Pancreas (tissue), 10 donors: ENCODE results near the gene LENG8. TPM values are rescaled to one million over a fixed set of nuclear protein-coding genes. Genes with fewer than 3 reads are reported as not detected.

ENCODE experiments used
- ATAC-seq, 4 donors: fragments of 200-7000 bp; cut with Tn5 transposase; one replicate each; pipeline versions ENCODE4 v1.8.0 to v1.9.1; 2020; ENCODE audit warnings: mild to moderate bottlenecking in 4 of 4, moderate library complexity in 4 of 4
- DNase-seq, 6 donors: peaks; one replicate each; pipeline ENCODE4 v3.0.0-alpha.2; 2020
- FAIRE-seq: peaks from 2 replicates; lab custom pipeline; 2012; peaks lifted over from hg19 to GRCh38; lab: Jason Lieb, UNC
- H3K27ac ChIP-seq, 4 donors: fragments of 200-600 bp; sonication (generic); 1 replicate in 3 of 4; 2 replicates in 1 of 4; pipeline versions ENCODE4 v1.5.0 to v1.8.0; 2020
- H3K27me3 ChIP-seq, 4 donors: fragments of 200-600 bp; one replicate each; pipeline ENCODE4 v1.8.0; 2021
- H3K36me3 ChIP-seq, 3 donors: fragments of 200-600 bp; sonication (generic) in 1 of 3; one replicate each; pipeline versions ENCODE4 v1.5.0 to v1.8.0; 2020 to 2021
- H3K4me1 ChIP-seq, 3 donors: fragments of 200-600 bp; one replicate each; pipeline ENCODE4 v1.8.0; 2021
- H3K4me3 ChIP-seq, 4 donors: fragments of 200-600 bp; sonication (generic) in 2 of 4; one replicate each; pipeline versions ENCODE4 v1.5.0 to v1.8.0; 2020 to 2021
- H3K9me3 ChIP-seq, 4 donors: fragments of 200-600 bp; one replicate each; pipeline ENCODE4 v1.8.0; 2021
- WGBS, 2 donors: extraction: QIAGEN DNeasy Blood & Tissue Kit; methylation state at CpG; one replicate each; pipeline ENCODE4 v1.1.7; 2013; 5-methylcytosine and 5-hydroxymethylcytosine counted together
- intact Hi-C, 3 donors: fragments of 100-400 bp; cut with DNase I; formaldehyde crosslinking; loops; one replicate each; pipeline versions ENCODE4 v1.11.1 to v1.14.2; 2022
- polyA plus RNA-seq, 2 donors: library from polyadenylated mRNA; stranded (reverse); fragments of 200-250 nt; gene quantifications; one replicate each; pipeline ENCODE4 v1.2.3, GENCODE V29; 2013
- total RNA-seq, 6 donors: library from RNA; stranded (reverse); fragmentation: NEBNext Ultra II Directional in 4 of 6; extraction: Animal tissue kit (Norgen Biotek cat#: 25700) in 4 of 6; gene quantifications; one replicate each; pipeline versions ENCODE4 v1.2.1 to v1.2.4, GENCODE V29; 2021 to 2023
- TF ChIP-seq, protein P1 (sequence below), 4 donors: fragments of 200-600 bp; sonication (generic) in 3 of 4; IDR thresholded peaks; one replicate each; pipeline versions ENCODE4 v1.5.0 to v1.8.0; 2021; ENCODE audit warnings: antibody characterized with exemption in 4 of 4
- donor health status: healthy with polysubstance abuse.
- donor health status: DM: no; HTN: no; CAD: no; lungs with moderate emphysema.
- donor health status: DM: no; HTN: no; CAD: no.
- donor health status: control.
- donor health status: control.
- donor health status: Bipolar disorder and iron deficiency.
- donor health status: DM: yes; HTN: yes; CAD: no.
- donor health status: DM: no; HTN: no; CAD: no.
- donor health status: DM: no; HTN: no; CAD: no.
- donor health status: DM: yes; HTN: yes; CAD: no.

LENG8 gene
- total and polyA plus RNA-seq, 8 donors, result 64.8 to 657 (median 142) TPM

DNA sequence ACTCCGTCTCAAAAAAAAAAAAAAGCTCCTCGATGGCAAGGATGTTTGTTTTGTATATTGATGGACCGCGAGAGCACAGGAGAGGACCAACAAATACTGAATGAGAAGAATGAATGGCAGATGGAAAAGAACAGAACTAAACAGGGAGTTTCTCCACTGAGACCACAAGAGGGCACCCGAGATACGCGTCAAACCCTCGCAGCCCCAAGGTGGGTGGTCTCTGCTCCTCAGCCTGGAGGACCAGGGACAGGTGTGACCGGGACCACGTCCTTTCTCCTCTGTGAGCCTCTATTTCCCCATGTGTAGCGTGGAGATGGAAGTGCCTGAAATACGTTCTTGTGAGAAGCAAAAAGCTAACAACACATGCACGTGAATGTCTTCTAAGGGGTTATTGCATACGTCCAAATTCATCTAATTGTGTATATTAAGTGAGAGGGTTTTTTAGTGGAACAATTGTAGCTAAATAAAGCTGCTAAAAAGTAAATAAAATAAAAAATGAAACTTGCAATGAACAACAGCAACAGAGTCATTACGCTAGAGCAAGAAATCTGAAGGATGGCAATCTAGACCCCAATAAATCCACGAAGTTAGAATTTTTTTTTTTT is 32.4 kb downstream of the LENG8 start:
- no peaks in the 10 kb centered on the region for H3K36me3 ChIP-seq
- TF ChIP-seq, protein P1, sequence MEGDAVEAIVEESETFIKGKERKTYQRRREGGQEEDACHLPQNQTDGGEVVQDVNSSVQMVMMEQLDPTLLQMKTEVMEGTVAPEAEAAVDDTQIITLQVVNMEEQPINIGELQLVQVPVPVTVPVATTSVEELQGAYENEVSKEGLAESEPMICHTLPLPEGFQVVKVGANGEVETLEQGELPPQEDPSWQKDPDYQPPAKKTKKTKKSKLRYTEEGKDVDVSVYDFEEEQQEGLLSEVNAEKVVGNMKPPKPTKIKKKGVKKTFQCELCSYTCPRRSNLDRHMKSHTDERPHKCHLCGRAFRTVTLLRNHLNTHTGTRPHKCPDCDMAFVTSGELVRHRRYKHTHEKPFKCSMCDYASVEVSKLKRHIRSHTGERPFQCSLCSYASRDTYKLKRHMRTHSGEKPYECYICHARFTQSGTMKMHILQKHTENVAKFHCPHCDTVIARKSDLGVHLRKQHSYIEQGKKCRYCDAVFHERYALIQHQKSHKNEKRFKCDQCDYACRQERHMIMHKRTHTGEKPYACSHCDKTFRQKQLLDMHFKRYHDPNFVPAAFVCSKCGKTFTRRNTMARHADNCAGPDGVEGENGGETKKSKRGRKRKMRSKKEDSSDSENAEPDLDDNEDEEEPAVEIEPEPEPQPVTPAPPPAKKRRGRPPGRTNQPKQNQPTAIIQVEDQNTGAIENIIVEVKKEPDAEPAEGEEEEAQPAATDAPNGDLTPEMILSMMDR (IDR thresholded peaks at IDR 0.05), result peak; percentile 19 to 36 (median 26)
- H3K4me3 ChIP-seq, result no peak overlapping the region
- FAIRE-seq, result no peak
- H3K27ac ChIP-seq, result no peak overlapping the region
- peak; percentile 56 to 80 (median 66) for ATAC-seq
- peak in 1 of 6 donors; percentile 22 for DNase-seq
- H3K27me3 ChIP-seq, result no peaks in the 10 kb centered on the region
- intact Hi-C loops, result no loop called here
- WGBS, 2 donors, result 8 to 9% methylated on average over 16 of the region's 16 CpGs
- no peaks in the 10 kb centered on the region for H3K9me3 ChIP-seq
- no peaks in the 10 kb centered on the region for H3K4me1 ChIP-seq

DNA sequence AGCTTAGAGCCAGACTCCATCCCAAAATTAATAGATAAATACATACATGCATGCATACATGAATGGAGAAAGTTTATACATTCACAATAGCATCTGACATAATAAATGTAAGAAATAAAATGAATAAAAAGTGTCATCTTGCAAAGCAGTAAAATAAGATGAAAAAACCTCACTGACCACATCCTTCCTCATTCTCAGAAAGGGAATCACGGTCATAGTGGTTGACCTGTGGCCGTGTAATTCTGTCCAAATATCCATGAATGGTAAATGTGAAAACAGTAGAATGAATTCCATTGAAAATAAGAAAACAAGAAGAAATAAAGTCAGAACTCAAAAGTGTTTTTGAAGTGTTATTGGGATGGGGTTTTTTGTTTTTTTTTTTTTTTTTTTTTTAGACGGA is 33.9 kb downstream of the LENG8 start:
- no peak for FAIRE-seq
- intact Hi-C loops, result no loop called here
- no peaks in the 10 kb centered on the region for H3K4me1 ChIP-seq
- ATAC-seq, result no peak
- TF ChIP-seq, protein P1 (IDR thresholded peaks at IDR 0.05), result no peak
- no peak overlapping the region for H3K27ac ChIP-seq
- no peaks in the 10 kb centered on the region for H3K27me3 ChIP-seq
- WGBS, 2 donors, result 58 to 70% methylated on average over 3 of the region's 3 CpGs
- H3K9me3 ChIP-seq, result no peaks in the 10 kb centered on the region
- H3K4me3 ChIP-seq, result no peak overlapping the region
- no peaks in the 10 kb centered on the region for H3K36me3 ChIP-seq
- DNase-seq, result no peak

DNA sequence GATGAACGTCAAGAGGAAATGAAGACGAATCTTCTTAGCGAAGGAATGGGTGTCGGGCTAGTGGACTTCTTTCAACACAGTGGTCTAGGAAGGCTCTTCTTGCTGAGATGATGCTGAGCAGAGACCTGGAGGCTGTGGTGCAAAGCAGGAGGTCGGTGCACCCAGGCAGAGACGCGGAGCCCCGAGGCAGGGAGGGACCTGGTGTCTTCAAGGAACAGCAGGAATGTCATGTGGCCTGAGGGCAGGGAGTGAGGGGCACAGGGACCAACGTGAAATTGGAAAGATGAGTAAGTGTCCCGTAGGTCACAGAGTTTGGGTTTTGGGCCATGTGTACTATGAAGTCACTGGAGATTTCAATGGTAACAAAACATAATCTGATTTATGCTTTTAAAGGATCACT is 35.5 kb downstream of the LENG8 start:
- Histone ChIP-seq H3K4me3 (no peak overlapping the region), H3K36me3 (no peaks in the 10 kb centered on the region), H3K9me3 (no peaks in the 10 kb centered on the region), H3K27ac (no peak overlapping the region), H3K27me3 (no peaks in the 10 kb centered on the region), H3K4me1 (no peaks in the 10 kb centered on the region)
- WGBS, 2 donors, result 52 to 71% methylated on average over 10 of the region's 10 CpGs
- no peak for ATAC-seq
- FAIRE-seq, result no peak
- DNase-seq, result no peak
- TF ChIP-seq, protein P1 (IDR thresholded peaks at IDR 0.05), result no peak
- intact Hi-C loops, result no loop called here

DNA sequence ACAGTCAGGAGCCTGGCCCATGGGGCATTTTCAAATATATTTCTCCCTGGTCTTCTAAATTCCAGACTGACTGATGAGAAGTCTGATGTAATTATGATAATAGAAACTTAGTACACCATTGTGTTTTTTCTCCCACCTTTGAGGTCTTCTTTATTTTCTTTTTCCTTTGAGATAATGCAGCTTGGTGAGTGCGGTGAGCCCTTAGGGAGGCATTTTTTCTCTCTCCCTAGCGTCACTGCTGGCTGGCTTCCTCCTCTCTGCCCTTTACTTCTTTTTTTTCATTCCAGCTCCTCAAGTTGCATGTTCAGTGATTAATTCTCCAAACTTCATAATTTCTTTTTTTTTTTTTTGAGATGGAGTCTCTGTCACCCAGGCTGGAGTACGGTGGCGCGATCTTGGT is 36.9 kb downstream of the LENG8 start:
- Histone ChIP-seq H3K4me3 (no peak overlapping the region), H3K27me3 (no peaks in the 10 kb centered on the region), H3K9me3 (no peaks in the 10 kb centered on the region), H3K4me1 (no peaks in the 10 kb centered on the region), H3K36me3 (no peaks in the 10 kb centered on the region), H3K27ac (no peak overlapping the region)
- intact Hi-C loops, result no loop called here
- TF ChIP-seq, protein P1 (IDR thresholded peaks at IDR 0.05), result no peak
- ATAC-seq (no peak), DNase-seq (no peak), FAIRE-seq (no peak)
- 69 to 78% methylated on average over 5 of the region's 5 CpGs for WGBS, 2 donors

DNA sequence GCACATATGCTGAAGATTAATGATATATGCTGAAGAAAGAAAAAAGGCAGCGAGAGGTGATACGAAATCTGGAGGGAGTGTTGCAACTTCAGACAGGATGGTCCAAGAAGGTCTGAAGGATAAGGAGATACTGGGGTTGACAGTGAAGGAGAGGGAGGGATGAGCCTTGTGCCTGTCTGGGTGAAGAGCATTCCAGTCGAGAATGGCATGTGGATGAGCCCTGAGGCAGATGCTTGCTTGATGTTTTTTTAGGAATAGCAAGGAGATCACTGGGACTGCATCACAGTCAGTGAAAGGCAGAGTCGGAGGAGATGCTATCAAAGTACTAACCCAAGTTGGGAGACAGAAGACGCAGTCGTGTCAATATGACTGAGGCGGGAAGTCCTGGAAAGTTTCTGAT is 40.3 kb downstream of the LENG8 start:
- Histone ChIP-seq H3K36me3 (no peaks in the 10 kb centered on the region), H3K9me3 (no peaks in the 10 kb centered on the region), H3K27me3 (peaks cover 0 to 8% (median 0%) of the 10 kb centered on the region in 4 donors), H3K27ac (no peak overlapping the region), H3K4me1 (no peaks in the 10 kb centered on the region), H3K4me3 (no peak overlapping the region)
- FAIRE-seq (no peak), DNase-seq (no peak), ATAC-seq (no peak)
- WGBS, 2 donors, result 53 to 61% methylated on average over 7 of the region's 7 CpGs
- TF ChIP-seq, protein P1 (IDR thresholded peaks at IDR 0.05), result no peak
- intact Hi-C loops, result no loop called here
